Measurements from ENCODE around the gene LGR6. TPM values are rescaled to one million over a fixed set of nuclear protein-coding genes. Genes with fewer than 3 reads are reported as not detected.

The LGR6 gene
- total and polyA plus RNA-seq, 2 experiments from 2014 or later, result 0.66 to 0.89 TPM

DNA sequence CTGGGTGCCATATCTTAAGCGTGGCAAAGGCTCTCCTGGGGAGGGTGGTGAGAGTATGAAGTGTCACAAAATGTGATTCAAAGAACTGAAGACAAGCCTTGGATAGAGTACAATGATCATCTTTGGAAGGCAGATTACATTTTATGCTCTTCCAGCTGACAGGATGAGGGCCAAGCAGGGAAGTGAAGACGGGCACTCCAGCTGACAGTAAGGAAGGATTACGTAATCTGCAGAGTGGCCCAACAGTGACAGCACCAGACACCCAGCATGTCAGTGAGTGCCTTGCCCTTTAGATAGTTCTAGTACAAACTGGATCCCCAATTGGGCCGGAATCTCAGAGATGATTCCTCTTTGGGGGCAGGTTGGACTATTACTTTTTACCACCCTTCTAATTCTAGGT is 95.4 kb downstream of the LGR6 start:
- H3K4me2 ChIP-seq, result no peak overlapping the region
- ATAC-seq (no peak), DNase-seq (ENCODE audit: low spot score) (no peak)
- Mint-ChIP-seq H3K4me1 (peaks cover 3% of the 10 kb centered on the region; the same call in 1 of the 3 replicates), H3K27ac (no peak overlapping the region), H3K27me3 (ENCODE audit: insufficient read depth, low read depth, poor library complexity) (no peaks in the 10 kb centered on the region), H3K4me3 (no peak overlapping the region), H3K36me3 (ENCODE audit: low read depth) (no peaks in the 10 kb centered on the region), H3K9me3 (no peaks in the 10 kb centered on the region)
- no peaks in the 10 kb centered on the region for H3K27me3 ChIP-seq (ENCODE audit: insufficient read depth)
- H3K27ac ChIP-seq (ENCODE audit: low read depth), result no peak overlapping the region
- no peaks in the 10 kb centered on the region for H3K4me1 ChIP-seq (ENCODE audit: insufficient read depth)
- H3K9me2 ChIP-seq (ENCODE audit: insufficient read depth), result no peaks in the 10 kb centered on the region
- no peaks in the 10 kb centered on the region for H3K79me2 ChIP-seq (replicated peaks; ENCODE audit: insufficient read depth)
- H2AFZ ChIP-seq, result no peak overlapping the region
- H4K20me1 ChIP-seq (replicated peaks; ENCODE audit: insufficient read depth), result no peaks in the 10 kb centered on the region
- no peak overlapping the region for H3K4me3 ChIP-seq
- TF ChIP-seq EZH2phosphoT487 (IDR thresholded peaks at IDR 0.05; ENCODE audit: unreplicated experiment), result no peak
- TF ChIP-seq, protein P1, sequence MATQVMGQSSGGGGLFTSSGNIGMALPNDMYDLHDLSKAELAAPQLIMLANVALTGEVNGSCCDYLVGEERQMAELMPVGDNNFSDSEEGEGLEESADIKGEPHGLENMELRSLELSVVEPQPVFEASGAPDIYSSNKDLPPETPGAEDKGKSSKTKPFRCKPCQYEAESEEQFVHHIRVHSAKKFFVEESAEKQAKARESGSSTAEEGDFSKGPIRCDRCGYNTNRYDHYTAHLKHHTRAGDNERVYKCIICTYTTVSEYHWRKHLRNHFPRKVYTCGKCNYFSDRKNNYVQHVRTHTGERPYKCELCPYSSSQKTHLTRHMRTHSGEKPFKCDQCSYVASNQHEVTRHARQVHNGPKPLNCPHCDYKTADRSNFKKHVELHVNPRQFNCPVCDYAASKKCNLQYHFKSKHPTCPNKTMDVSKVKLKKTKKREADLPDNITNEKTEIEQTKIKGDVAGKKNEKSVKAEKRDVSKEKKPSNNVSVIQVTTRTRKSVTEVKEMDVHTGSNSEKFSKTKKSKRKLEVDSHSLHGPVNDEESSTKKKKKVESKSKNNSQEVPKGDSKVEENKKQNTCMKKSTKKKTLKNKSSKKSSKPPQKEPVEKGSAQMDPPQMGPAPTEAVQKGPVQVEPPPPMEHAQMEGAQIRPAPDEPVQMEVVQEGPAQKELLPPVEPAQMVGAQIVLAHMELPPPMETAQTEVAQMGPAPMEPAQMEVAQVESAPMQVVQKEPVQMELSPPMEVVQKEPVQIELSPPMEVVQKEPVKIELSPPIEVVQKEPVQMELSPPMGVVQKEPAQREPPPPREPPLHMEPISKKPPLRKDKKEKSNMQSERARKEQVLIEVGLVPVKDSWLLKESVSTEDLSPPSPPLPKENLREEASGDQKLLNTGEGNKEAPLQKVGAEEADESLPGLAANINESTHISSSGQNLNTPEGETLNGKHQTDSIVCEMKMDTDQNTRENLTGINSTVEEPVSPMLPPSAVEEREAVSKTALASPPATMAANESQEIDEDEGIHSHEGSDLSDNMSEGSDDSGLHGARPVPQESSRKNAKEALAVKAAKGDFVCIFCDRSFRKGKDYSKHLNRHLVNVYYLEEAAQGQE (IDR thresholded peaks at IDR 0.05; ENCODE audit: unreplicated experiment), result no peak
- TF ChIP-seq STAT1 (IDR thresholded peaks at IDR 0.05; ENCODE audit: unreplicated experiment), result no peak
- TF ChIP-seq, protein P2, sequence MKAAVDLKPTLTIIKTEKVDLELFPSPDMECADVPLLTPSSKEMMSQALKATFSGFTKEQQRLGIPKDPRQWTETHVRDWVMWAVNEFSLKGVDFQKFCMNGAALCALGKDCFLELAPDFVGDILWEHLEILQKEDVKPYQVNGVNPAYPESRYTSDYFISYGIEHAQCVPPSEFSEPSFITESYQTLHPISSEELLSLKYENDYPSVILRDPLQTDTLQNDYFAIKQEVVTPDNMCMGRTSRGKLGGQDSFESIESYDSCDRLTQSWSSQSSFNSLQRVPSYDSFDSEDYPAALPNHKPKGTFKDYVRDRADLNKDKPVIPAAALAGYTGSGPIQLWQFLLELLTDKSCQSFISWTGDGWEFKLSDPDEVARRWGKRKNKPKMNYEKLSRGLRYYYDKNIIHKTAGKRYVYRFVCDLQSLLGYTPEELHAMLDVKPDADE (IDR thresholded peaks at IDR 0.05), result no peak
- no peaks in the 10 kb centered on the region for H3F3A ChIP-seq (replicated peaks; ENCODE audit: low read depth)
- no peaks in the 10 kb centered on the region for H3K36me3 ChIP-seq (ENCODE audit: insufficient read depth)

DNA sequence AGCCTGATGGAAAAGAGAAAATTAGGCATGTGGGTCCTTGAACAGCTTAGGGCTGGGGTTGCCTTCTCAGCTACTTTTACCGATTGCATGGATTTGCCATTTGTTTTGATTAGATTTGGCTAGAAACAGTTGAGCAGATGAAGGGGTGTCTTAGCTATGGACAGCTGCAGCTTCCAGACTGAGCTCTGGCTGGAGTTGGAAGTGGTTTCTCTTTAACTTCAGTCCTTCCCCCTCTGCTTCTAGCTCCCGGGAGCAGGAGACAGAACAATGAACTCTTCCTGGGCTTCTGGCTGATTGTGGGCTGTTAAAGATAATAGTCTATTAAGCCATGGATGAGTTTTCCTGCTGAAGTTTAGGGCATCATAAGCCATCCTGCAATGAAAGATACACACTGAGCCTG is 97.4 kb downstream of the LGR6 start:
- no peak for ATAC-seq
- Histone ChIP-seq H2AFZ (no peak overlapping the region), H3K36me3 (ENCODE audit: insufficient read depth) (no peaks in the 10 kb centered on the region), H4K20me1 (replicated peaks; ENCODE audit: insufficient read depth) (no peaks in the 10 kb centered on the region), H3K9me2 (ENCODE audit: insufficient read depth) (no peaks in the 10 kb centered on the region), H3K4me2 (no peak overlapping the region), H3K27ac (ENCODE audit: low read depth) (no peak overlapping the region), H3K27me3 (ENCODE audit: insufficient read depth) (no peaks in the 10 kb centered on the region), H3K4me3 (no peak overlapping the region), H3K4me1 (ENCODE audit: insufficient read depth) (no peaks in the 10 kb centered on the region), H3K79me2 (replicated peaks; ENCODE audit: insufficient read depth) (no peaks in the 10 kb centered on the region), H3F3A (replicated peaks; ENCODE audit: low read depth) (no peaks in the 10 kb centered on the region)
- Mint-ChIP-seq H3K4me3 (no peak overlapping the region), H3K9me3 (no peaks in the 10 kb centered on the region), H3K4me1 (peaks cover 3% of the 10 kb centered on the region; the same call in 1 of the 3 replicates), H3K27ac (no peak overlapping the region), H3K27me3 (ENCODE audit: insufficient read depth, low read depth, poor library complexity) (no peaks in the 10 kb centered on the region), H3K36me3 (ENCODE audit: low read depth) (no peaks in the 10 kb centered on the region)
- DNase-seq (ENCODE audit: low spot score), result no peak
- TF ChIP-seq STAT1 (IDR thresholded peaks at IDR 0.05; ENCODE audit: unreplicated experiment) (no peak), CREB1 (CRISPR knock-in tag; IDR thresholded peaks at IDR 0.05; ENCODE audit: low read depth) (no peak), NANOG (IDR thresholded peaks at IDR 0.05; ENCODE audit: borderline replicate concordance) (no peak)
- TF ChIP-seq, protein P1 (IDR thresholded peaks at IDR 0.05; ENCODE audit: unreplicated experiment), result no peak
- TF ChIP-seq, protein P3, sequence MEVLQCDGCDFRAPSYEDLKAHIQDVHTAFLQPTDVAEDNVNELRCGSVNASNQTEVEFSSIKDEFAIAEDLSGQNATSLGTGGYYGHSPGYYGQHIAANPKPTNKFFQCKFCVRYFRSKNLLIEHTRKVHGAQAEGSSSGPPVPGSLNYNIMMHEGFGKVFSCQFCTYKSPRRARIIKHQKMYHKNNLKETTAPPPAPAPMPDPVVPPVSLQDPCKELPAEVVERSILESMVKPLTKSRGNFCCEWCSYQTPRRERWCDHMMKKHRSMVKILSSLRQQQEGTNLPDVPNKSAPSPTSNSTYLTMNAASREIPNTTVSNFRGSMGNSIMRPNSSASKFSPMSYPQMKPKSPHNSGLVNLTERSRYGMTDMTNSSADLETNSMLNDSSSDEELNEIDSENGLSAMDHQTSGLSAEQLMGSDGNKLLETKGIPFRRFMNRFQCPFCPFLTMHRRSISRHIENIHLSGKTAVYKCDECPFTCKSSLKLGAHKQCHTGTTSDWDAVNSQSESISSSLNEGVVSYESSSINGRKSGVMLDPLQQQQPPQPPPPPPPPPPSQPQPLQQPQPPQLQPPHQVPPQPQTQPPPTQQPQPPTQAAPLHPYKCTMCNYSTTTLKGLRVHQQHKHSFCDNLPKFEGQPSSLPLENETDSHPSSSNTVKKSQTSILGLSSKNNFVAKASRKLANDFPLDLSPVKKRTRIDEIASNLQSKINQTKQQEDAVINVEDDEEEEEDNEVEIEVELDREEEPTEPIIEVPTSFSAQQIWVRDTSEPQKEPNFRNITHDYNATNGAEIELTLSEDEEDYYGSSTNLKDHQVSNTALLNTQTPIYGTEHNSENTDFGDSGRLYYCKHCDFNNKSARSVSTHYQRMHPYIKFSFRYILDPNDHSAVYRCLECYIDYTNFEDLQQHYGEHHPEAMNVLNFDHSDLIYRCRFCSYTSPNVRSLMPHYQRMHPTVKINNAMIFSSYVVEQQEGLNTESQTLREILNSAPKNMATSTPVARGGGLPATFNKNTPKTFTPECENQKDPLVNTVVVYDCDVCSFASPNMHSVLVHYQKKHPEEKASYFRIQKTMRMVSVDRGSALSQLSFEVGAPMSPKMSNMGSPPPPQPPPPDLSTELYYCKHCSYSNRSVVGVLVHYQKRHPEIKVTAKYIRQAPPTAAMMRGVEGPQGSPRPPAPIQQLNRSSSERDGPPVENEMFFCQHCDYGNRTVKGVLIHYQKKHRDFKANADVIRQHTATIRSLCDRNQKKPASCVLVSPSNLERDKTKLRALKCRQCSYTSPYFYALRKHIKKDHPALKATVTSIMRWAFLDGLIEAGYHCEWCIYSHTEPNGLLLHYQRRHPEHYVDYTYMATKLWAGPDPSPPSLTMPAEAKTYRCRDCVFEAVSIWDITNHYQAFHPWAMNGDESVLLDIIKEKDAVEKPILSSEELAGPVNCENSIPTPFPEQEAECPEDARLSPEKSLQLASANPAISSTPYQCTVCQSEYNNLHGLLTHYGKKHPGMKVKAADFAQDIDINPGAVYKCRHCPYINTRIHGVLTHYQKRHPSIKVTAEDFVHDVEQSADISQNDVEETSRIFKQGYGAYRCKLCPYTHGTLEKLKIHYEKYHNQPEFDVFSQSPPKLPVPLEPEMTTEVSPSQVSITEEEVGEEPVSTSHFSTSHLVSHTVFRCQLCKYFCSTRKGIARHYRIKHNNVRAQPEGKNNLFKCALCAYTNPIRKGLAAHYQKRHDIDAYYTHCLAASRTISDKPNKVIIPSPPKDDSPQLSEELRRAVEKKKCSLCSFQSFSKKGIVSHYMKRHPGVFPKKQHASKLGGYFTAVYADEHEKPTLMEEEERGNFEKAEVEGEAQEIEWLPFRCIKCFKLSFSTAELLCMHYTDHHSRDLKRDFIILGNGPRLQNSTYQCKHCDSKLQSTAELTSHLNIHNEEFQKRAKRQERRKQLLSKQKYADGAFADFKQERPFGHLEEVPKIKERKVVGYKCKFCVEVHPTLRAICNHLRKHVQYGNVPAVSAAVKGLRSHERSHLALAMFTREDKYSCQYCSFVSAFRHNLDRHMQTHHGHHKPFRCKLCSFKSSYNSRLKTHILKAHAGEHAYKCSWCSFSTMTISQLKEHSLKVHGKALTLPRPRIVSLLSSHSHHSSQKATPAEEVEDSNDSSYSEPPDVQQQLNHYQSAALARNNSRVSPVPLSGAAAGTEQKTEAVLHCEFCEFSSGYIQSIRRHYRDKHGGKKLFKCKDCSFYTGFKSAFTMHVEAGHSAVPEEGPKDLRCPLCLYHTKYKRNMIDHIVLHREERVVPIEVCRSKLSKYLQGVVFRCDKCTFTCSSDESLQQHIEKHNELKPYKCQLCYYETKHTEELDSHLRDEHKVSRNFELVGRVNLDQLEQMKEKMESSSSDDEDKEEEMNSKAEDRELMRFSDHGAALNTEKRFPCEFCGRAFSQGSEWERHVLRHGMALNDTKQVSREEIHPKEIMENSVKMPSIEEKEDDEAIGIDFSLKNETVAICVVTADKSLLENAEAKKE (CRISPR knock-in tag; IDR thresholded peaks at IDR 0.05), result no peak

Measured in GM23338 (cell line).